Medulla oblongata (tissue), 1 donor: ENCODE results near the gene IRAK4.
A peak's percentile ranks its signal among the peaks of the same experiment; 100 is the strongest.
"Not testable (repeated sequence)": the region's sequence is repeated elsewhere in the genome, so short reads cannot be mapped to it uniquely, and the experiment has no call there.

Experiments used
- DNase-seq: peaks from one replicate; pipeline ENCODE4 v3.0.0-alpha.2; 2015; ENCODE audit errors: extremely low spot score

The IRAK4 gene

DNA sequence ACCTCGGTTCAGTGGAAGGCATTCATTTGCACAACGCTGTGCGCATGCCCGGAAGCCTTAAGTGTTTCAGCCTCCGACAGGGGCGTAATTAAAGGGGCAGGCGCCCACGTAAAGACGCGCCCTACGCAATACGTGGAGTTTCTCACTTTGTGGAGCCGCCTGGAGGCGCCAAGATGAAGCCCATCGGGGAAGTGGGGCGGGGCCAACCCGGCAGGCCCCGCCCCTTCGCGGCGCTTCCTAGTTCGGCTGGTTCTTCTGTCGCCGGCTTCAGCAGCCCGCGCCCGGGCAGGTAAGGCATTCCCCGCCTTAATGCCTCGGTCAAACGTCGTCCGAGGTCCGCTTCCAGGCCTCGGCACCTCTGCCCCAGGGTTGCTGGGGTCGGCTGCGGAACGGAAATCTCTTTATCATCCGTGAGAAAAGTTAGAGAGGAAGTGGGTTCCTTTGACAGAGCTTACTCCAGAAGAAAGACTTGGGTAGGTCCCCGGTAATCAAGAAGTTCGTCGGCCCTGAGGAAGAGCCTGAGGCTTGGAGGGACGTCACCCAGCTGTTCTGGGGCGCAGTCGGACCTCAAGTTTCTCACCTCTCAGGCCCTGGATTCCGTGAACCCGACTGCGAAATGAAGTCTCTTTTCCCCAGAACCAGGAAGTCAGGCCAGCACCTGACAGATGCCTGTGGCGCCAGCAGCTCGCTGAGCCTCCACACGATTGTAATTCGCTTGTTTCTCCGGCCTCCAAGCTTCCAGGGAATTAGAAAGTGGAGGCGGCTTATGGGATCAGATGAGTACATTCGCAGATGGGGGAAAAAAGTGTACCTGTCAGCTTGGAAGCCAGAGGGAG lies at the start of gene IRAK4, which contains the start of gene PUS7L:
IRAK4 (plus strand) TSS at position 224 of the 836 bp plus-strand sequence. CDS start 9,161 bp downstream, outside the sequence.
PUS7L (minus strand) TSS at position 63 of the 836 bp plus-strand sequence. CDS start 3,545 bp downstream, outside the sequence.
- peak; percentile 98 for DNase-seq

DNA sequence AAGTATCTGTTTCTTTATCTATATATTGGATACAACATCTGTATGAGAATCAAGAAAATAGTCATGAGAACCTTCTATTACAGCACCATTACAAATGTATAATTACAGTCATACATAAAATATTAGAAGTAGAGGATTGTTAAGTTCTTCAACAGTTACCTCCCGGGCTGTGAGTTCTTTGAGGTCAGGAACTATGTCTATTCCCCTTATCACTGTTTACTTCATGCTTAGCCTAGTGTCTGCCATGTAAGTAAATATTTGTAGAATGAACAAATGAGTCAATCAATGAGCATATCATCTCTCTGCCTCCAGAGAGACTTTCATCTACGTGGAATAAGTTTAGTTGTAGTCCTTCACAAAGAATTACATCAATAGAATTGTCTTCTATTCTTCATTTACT lies 47.4 kb upstream of the IRAK4 start:
- no peak for DNase-seq

DNA sequence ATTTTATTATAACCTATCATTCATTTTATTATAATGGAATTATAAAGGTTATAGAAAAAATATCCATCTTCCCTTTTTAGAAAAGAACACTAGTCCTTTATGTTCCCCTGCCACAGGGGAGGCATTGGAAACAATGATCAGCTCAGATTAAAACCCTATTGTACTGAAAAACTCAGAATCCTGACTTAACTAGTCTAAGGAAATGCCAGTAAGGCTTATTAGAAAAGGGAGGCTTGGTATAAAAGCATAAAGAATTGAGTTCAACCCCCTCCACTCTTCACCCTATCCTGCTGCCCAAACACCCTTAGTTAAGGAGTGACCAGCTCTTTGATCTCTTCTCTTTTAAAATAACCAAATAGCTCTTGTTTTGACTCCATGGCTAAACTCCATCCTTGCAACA lies 36.1 kb upstream of the IRAK4 start:
- peak; percentile 9 for DNase-seq

DNA sequence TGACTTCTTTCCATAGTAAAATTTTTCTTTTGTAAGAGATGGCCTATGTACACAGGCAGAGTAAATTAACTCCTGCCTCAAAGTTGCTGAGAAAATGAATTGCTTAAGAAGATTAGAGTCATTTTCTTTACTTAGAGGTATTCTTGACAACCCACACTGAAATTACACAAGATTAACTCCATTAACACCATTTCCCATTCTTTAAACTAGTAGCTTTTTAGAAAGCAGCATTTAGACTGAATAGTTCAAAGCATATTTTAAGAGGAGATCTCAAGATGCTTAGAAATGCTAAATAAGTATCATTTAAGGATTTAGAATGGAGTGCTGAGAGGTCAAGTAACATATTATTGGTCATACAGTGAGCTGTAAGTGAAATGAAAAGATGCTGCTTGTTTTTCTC lies 35.6 kb upstream of the IRAK4 start:
- no peak for DNase-seq

GRCh38 chr12:43728117-43728516 lies 30.6 kb upstream of the IRAK4 start:
- no peak for DNase-seq

DNA sequence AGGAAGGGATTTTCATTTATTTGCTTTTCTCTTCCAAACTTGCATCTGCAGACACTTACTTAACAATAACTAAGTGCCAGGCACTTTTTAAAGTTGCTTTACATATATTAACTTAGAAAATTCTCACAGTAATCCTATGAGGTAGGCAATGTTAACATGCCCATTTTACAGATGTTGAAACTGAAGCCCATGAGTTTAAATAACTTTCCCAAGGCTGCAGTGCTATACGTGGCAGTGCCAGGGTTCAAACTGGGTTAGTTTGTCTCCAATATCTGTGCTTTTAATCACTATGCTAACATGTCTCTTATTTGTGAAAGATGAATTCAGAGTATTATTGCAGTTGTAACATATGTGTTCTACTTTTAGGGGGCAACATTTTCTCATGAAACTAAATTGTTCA lies 30.1 kb upstream of the IRAK4 start:
- no peak for DNase-seq

- DNase-seq: no peak
Measured at GRCh38 chr12:43730283-43730682, 28.5 kb upstream of the IRAK4 start.

DNA sequence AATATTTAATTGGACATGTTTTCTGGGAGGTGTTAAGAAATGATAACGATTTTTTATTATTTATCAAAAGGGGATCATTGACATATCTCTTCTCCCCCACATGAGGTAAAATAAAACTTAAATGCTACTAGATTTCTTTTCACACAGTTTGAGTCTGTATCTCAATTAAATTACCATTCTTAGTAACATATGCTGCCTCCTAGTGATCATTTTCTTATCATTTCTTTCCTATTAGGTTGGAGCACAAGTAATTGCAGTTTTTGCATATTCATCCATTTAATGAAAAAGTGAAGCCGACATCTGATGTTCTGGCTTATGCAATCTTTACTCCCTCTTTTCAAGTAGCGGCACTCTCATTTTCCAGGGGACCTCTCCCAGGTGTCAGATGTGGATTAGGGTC lies 25.1 kb upstream of the IRAK4 start:
- DNase-seq: no peak

DNA sequence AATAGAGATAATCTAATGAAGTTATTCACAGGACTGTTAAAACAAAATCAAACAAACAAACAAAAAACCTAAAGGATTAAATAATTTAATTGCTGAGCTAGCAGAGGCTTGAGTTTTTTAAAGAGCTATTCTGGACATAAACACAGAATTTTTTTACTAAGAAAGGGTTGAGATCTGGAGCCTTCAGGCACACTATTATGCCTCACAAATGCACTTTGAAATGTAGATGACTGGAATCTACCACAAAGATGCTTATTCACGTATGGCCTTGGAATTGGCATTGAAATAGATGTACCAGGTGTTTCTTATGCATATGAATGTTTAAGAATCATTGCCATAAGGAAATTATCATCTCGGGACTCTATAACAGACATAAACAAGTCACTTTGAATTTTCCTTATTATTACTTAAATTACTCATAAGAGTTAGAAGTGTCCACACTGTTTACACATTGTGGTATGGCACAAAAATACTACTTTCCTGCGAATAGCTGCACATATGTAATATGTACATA lies 21.8 kb upstream of the IRAK4 start:
- DNase-seq: no peak

DNA sequence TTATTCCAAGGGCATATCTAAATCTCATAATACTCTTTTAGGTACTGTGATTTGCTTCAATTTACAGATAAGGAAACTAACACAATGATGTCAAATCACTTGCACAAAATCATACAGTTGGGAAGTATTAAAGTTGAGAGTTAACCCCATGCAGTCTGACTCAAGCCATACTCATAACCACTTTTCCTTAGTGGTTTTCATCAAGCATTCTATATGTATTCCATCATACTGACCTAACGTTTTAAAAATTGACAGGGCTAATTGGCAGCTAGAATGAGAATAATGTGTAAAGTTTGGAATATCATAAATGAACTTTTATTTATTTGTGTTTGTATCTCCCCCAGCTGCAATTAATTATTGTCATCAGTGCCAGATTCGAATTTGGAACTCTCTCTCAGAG lies 21.1 kb upstream of the IRAK4 start:
- no peak for DNase-seq

DNA sequence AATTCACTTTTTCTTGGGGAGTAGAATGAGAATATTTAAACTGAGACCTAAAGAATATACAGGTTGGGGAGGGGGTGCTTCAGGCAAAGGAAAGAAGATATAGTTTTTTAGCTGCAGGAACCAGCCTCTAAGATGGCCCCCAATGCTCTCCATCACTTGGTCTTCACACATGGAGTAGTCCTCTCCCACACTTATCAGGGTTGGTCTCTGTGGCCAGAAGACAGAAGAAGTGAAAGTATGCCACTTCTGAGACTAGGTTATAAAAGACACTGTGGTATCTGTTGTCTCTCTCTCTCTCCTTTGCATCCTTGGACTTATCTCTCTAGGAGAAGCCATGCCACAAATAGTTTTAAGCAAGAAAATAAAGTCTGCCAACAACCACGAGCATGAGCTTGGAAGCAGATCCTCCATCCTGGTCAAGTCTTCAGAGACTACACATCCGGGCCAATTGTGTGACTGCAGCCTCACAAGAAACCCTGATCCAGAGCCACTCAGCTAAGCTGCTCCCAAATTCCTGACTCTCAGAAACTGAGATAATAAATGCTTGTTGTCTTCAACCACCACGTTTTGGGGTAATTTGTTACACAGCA lies 18.1 kb upstream of the IRAK4 start:
- DNase-seq: no peak

DNA sequence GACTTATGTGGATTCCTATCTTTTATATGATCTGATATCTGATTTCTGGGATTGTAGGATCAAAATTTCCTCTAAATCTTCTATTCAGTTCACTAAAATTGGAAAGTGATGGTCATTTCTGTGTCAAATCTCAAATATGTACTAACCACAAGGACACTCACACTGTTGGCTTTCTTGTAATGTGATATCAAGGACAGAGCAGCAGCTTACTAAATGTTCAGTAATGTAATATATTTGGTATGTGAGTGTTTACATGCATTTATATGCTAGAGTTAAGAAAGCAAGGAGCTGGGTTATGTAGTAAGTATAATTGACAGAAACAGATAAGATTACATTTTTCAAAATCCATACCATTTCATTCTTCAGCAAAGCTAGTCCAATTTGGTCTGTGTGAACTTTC lies 16.6 kb upstream of the IRAK4 start:
- DNase-seq: no peak

DNA sequence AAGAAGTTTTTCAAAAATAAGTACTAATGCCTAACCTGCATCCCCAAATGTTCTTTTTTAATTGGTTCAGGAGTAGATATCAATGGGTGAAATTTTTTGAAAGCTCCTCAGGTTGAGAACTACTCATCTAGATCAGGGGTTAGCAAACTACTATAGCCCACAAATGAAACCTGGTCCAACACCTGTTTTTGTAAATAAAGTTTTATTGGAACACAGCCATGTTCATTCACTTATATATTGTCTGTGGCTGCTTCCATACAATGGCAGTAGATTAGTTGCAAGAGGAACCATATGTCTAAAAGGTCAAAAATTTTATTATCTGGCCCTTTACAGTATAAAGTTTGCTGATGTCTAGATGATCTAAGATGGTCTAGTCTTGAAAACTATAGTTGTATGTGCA lies 13.9 kb upstream of the IRAK4 start:
- DNase-seq: no peak

DNA sequence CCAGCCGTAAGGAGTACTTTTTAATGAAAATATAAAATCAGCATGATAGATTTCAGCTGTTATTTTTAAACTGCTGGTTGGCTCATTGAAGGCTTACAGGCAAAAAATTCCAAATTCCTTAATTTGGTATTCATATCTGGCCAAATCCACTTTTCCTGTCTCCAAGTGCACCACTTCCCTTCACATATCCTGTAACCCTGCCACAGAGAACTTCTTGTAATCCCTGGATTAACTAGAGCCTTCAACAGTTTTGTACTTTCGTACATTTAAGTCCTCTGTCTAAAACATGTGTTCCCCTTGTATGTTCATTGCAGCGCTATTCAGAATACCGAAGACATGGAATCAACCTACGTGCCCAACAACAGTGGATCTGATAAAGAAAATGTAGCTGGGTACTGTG lies 9.7 kb upstream of the IRAK4 start:
- DNase-seq: no peak

DNA sequence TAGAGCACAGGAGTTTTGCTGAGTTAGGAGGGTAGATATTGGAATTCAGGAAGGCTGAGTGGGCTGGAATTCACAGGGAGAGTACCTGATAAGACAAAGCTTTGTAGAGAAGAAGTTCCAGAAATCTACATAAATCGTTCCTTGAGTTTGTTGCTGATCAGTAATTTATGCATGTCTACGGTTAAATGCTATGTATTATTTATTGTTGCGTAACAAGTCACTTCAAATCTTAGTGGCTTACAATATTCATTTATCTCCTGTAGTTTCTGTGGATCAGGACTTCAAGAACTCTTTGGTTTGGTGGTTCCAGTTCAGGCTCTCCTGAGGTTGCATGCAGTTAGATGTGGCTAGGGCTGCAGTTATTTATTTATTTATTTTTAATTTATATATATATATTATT lies 7.9 kb upstream of the IRAK4 start:
- no peak for DNase-seq

DNA sequence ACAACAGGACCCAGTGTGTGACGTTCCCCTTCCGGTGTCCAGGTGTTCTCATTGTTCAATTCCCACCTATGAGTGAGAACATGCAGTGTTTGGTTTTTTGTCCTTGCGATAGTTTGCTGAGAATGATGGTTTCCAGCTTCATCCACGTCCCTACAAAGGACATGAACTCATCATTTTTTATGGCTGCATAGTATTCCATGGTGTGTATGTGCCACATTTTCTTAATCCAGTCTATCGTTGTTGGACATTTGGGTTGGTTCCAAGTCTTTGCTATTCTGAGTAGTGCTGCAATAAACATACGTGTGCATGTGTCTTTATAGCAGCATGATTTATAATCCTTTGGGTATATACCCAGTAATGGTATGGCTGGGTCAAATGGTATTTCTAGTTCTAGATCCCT lies 7.4 kb upstream of the IRAK4 start:
- not testable (repeated sequence) for DNase-seq

GRCh38 chr12:43754015-43754414 lies 4.7 kb upstream of the IRAK4 start:
- no peak for DNase-seq

GRCh38 chr12:43758247-43758727 lies 464 bp upstream of the IRAK4 start:
- no peak for DNase-seq

DNA sequence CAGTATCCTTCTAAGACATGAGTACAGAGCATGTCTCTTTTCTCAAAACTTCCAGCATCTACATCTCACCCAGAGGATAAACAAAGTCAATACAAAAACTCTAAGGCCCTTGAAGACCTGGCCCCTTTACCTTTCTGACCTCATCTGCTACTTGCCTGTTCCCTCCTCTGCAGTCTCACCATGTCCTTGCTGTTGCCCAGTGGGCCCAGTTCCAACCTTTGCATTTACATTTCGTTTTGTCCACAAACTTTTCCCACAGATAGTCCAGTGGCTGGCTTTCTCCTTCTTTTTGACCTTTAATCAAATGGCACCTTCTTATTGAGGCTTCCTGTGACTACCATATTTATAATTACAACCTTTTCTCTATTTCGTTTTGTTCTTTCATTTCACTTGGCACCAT lies 1.6 kb downstream of the IRAK4 start:
- DNase-seq: no peak

DNA sequence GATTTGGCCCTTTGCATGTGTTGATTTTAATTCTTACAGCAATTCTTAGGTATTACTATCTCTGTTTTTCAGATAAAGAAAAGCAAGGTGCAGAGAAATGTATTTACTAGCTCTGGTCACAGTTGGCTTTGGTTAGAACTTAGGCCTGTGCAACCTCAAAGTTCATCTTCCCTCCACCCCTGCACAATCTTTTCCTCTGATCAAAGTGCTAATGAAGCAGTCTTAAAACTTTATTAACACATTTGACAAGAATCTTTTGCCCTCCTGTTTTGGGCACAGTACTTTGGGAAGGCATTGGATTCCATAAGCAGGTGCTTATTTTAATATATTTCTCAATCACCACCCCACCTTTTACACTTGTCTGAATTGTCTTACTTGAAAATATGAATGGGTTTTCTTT lies 2.7 kb downstream of the IRAK4 start:
- DNase-seq: no peak

DNA sequence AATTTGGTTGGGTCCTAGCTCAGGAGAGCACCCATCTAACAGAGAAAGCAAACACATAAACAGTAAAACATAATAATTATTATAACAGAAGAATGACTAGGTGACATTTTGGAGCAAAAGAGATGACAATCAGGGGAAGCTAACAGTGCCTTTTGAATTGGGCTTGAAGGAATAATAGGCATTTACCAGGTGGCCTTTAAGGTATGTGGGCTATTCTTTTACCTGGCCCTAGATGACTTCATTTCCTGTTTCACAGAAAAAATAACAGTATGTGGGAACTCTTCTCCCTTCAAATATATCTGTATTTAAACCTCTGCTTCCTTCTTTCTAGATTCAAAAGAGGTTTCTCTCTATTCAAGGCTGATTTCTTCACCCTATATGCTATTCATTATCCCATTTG lies 3.8 kb downstream of the IRAK4 start:
- DNase-seq: no peak

GRCh38 chr12:43763769-43764168 lies 5.0 kb downstream of the IRAK4 start:
- DNase-seq: no peak

DNA sequence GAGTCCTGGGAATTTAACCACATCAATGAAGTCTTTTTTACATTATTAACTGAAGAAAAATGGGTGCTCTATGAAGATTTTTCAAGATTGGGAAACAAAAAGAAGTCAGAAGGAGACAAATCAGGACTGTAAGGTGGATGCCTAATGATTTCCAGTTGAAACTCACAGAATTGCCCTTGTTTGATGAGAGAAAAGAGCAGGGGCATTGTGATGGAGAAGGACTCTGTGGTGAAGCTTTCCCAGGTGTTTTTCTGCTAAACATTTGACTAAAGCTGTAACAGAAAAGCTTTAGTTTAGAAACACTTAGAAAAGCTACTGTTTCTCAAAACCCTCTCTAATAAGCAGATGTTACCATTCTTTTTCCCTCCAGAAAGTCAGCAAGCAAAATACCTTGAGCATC lies 5.8 kb downstream of the IRAK4 start:
- DNase-seq: no peak
